HG03095 (cell line): Measurements from ENCODE around the gene AP2A2.
"Not testable (repeated sequence)": the region's sequence is repeated elsewhere in the genome, so short reads cannot be mapped to it uniquely, and the experiment has no call there.

Experiments
- ATAC-seq: cut with Tn5 transposase; IDR thresholded peaks from one replicate; pipeline ENCODE4 v1.9.1; 2021; ENCODE audit warnings: moderate library complexity; ENCODE audit not compliant: unreplicated experiment

Gene AP2A2

GRCh38 chr11:972523-973211, 47.0 kb downstream of the AP2A2 start:
- ATAC-seq: no peak

DNA sequence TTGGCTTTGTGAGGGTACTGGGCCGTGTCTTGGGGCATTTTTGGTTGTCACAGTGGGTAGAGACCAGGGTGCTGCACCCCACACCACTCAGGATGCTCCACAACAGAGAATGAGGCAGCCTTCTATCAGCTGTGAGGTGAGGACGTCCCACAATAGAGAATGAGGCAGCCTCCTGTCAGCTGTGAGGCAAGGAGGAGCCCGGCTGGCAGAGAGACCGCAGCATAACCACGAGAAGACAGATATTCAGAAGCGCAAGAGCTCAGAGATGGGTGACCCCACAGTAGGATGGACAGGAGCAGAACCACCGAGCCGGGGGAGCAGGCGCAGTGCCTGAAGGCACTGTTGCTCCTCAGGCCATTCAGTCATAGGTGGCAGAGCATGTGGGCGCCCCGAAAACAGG, 47.6 kb downstream of the AP2A2 start:
- no peak for ATAC-seq

DNA sequence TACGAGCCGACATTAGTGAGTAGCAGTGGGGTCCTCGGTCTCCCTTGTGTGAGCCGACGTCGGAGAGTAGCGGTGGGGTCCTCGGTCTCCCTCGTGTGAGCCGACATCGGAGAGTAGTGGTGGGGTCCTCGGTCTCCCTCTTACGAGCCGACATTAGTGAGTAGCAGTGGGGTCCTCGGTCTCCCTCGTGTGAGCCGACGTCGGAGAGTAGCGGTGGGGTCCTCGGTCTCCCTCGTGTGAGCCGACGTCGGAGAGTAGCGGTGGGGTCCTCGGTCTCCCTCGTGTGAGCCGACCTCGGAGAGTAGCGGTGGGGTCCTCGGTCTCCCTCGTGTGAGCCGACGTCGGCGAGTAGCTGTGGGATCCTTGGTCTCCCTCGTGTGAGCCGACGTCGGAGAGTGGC, 49.7 kb downstream of the AP2A2 start:
- ATAC-seq: not testable (repeated sequence)

DNA sequence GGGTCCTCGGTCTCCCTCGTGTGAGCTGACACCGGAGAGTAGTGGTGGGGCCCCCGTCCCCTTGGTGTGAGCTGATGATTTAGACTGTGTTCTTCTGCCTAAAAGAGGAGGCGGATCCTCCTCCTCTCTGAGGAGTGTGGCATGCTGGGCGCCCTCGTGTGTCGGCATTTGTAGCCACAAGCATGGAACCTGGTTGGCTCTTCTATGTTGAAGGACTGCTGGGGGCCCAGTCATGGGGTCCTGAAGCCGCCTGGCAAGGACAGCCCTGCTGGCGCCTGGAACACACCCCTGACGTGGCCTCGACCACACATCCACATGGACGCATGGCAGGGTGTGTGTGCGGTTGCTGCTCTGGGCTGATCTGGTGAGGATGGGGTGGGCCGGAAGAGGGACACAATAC, 50.2 kb downstream of the AP2A2 start:
- no peak for ATAC-seq

GRCh38 chr11:976431-977160, 50.9 kb downstream of the AP2A2 start:
- no peak for ATAC-seq

- ATAC-seq: no peak
Measured at GRCh38 chr11:977830-978720, 52.4 kb downstream of the AP2A2 start.

DNA sequence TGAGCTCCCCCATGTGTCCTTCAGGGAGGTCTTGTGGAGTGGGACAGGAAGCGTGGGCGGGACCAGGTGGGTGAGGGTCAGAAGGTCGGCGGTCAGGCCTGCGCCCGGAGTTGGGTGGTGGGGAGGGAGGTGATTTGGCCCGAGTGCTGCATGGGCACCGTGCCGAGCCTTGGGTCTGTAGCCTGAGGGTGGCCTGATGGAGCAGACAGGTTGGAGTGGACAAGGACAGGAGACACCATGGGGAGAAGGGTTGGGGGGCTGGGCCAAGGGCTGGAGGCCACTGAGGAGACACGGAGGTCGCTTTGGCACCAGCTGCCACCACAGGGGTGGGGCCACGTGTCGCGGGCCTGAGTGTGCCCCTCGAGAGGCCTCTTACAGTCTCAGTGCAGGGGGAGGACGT, 53.1 kb downstream of the AP2A2 start:
- ATAC-seq: no peak

DNA sequence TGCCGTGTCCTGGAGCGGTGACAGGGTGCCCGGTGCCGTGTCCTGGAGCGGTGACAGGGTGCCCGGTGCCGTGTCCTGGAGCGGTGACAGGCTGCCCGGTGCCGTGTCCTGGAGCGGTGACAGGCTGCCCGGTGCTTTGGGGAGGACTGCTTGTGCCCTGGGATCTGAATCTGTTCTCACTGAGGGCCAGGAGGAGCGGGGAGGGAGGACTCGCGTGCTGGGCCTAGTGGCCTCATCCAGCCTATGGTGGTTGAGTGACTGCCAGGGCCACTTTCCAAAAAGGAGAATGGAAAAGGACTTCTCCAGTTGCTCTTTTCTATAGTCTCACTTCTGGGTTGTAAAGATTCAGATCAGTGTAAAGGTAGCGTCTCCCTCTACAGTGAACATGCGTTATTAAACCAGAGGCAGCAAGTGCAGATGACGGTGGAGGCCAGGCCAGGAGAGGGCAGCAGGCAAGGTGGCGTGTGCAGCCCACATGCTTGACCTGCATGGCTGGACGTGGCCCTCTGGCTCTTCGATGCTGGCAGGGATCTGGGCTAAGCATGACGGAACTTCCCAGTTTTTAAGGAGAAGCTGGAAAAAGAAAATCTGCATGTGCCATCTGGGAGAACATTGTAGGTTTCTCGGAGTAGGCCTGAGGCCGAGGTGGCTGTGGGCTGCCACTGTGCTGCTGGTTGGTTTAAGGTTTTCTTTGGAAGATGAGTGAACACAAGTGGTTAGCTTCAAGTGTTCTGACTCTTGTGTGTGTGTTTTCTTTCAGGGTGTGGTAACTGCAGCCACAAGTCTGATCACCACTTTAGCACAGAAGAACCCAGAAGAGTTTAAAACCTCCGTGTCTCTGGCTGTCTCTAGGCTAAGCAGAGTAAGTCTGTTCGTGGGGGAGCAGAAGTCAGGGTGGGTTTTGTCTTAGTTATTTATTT, 55.0 kb downstream of the AP2A2 start:
- ATAC-seq: no peak

DNA sequence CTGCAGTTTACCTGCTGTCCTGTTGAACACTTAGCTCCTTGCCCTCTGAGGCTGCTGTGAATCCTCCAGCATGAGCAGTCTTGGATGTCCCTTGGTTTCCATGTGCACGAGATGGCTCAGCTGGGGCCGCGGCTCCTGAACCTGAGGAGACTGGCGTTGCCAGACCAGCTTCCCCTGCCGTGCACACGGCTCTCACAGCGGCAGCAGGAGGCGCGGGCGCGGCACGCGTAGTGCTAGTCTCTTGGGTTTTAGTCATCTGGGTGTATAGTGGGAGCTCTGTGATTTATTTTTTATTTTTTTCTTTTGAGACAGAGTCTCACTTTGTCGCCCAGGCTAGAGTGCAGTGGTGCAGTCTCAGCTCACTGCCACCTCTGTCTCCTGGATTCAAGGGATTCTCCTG, 56.1 kb downstream of the AP2A2 start:
- no peak for ATAC-seq

GRCh38 chr11:984546-984945, 58.9 kb downstream of the AP2A2 start:
- no peak for ATAC-seq

GRCh38 chr11:985406-985805, 59.7 kb downstream of the AP2A2 start:
- no peak for ATAC-seq

DNA sequence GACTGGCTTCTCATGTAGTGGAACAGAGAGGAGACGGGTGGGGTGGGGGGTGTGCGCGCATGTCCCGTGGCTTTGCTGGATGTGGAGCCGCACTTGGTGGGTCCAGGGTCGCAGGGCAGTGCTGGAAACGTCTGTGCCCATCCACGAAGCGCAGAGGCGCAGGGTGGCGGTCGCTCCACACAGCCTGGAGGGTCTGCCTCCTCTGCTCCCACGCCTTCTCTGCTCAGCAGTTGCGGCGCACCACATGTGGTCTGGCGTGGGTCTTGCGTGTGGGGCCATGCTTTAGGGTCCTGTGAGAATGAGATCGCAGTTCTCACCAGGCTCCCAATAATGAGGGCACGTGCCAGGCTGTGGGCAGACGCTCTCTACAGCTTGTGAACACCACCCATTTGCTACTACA, 60.2 kb downstream of the AP2A2 start:
- no peak for ATAC-seq

GRCh38 chr11:986270-986951, 60.7 kb downstream of the AP2A2 start:
- no peak for ATAC-seq

DNA sequence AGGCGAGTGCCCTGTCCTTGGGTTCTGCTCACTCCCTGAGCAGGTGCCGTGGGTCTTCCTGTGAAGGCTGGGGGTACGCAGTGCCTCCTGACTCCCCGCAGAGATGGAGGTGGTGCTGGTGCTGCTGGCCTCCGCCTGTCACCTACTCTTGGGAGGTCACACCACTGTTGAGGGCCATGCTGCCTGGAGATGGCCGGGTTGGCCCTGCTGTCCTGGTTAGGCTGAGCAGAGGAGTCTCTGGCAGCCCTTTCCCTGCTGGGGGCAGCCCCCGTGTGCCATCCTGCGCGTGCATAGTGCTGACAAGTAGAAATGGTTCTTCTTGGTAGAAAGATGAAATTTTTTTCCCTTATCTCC, 61.3 kb downstream of the AP2A2 start:
- ATAC-seq: no peak

- no peak for ATAC-seq
Measured at GRCh38 chr11:987671-988070, 62.0 kb downstream of the AP2A2 start.

DNA sequence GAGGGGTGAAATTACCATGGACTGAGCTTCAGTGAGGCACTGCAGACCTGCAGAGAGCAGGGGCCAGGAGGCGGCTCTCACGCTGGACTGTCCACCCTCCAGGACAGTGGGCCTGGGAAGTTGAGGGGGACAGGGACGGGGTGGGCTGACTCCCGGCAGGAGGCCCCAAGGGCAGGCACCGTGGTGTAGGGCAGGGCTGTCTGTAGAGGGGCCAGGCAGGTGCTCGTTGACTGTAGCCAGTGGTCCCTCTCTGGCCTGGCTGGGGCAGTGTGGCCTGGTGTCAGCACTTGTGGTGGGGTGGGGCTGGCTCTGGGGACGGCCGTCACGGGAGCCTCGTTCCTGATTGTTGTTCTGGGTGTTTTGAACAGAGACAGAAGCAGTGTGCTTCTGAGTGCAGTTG, 64.4 kb downstream of the AP2A2 start:
- no peak for ATAC-seq

GRCh38 chr11:991034-991433, 65.4 kb downstream of the AP2A2 start:
- ATAC-seq: no peak

- ATAC-seq: no peak
Measured at GRCh38 chr11:991711-992307, 66.1 kb downstream of the AP2A2 start.

- no peak for ATAC-seq
Measured at GRCh38 chr11:992577-992976, 66.9 kb downstream of the AP2A2 start.
